CD4-positive, alpha-beta T cell treated with Interleukin-10 for 1 hour (primary cell): ENCODE data around the gene DSTN.

Experiments used
- DNase-seq: peaks from one replicate; pipeline ENCODE4 v3.0.0-alpha.2; 2020

DSTN gene

DNA sequence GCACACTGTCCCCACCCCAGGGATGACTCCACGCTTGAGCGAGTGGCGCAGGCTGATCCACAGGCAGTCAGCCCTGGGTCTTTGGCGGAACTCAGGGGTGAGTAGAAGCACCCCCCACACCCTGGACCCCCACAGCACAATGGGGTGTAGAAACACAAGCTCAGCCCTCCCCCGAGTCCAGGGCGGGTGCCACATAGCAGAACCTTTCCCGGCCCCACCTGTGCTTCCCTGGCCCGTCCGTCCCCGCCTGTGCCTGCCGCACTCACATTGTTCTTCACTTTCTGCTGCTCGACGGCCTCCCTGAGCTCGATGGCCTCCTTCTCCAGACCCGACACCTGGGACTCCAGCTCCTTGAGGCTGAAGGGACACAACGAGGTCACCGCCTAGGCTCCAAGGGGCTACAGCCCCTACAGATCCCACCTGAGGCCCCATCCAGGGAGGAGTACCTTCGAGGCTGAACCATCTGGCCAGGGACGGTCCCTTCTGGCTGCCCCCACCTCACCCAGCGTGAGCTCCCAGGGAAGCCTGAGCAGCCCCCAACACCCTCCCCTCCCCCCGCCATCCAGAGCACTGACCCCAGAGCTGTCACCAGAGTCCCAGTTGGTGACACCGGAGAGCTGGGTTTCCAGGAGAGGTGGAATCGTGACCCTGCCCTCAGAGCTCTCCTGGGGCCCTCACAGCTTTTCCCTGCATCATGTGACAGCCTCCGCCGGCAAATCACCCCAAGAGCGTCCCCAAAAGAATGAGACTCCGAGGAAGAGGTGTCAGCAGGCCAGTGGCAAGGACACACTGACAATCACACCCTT, 55.6 kb downstream of the DSTN start:
- no peak for DNase-seq

- no peak for DNase-seq
Observed at GRCh38 chr20:17626217-17627007, 56.5 kb downstream of the DSTN start.

DNA sequence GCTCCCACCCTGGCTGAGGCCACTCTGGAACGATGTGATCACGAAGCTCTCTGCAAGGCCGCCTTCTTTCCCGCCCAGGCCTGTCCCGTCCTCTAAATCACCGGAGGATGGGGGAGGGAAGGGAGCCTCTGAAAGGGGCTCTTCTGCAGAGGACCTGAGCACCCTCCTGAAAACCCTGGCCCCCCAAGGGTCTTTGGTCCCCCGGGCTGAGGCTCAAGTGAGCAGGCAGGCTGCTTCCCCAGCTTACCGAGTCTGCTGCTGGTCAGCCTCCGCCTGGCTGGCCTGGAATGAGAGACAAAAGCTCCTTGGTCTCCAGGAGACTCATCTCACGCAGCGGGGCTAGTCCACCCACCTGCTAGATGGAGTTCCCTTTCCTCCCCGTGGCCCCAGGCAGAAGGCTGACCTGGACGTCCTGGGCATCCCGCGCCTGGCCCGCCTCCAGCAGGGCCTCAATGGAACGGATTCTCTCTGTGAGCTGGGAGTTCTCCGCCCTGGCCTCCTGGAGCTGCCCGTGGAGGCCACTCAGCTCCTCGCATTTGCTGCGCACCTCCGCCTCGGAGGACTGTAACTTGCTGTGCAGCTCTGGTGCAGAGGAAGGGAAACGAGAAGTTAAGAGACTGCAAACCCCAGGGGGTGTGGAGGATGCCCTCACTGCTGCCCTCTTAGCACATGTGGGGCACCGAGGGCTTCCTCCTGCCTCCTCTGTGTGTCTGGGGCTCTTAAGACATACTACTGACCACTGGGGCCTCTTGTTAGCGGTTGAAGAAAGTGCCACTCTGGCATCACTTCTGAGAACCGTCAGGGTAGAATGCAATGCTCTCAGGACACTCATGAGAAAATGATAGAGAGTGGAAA, 57.5 kb downstream of the DSTN start:
- DNase-seq, result no peak

DNA sequence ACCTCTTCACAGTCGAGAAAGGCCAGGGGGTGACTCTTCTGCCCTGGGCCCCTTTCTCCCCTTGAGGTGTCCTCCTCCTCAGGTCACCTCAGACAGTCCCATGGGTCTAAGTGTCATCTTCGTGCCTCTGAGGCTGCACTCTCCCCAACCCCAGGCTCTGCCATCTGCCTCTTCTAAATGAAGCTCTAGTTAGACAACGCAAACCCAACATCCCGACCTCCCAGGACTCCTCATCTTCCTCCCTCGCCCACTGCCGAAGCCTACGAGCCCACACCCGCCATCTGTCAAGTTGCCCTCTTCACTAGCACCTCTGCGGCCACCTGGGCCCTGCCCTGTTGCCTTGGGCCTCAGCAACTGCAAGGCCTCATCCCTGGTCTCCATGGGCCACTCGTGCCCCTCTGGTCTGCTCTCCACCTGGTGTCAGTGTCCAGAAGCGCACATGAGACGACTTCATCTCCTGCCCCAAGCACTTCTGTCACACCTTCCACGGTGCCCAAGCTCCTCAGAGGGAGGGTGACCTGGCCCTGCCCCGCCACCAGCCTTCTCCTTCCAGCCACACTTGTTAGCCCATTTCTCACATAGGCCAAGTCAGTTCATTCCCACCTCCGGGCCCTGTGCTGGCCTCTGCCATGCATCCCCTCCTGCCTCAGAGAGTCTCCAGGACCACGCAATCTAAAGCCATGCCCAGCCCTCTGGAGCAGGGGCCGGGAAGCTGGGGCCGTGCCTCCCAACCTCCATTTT, 58.4 kb downstream of the DSTN start:
- DNase-seq, result no peak

GRCh38 chr20:17629025-17629424, 59.1 kb downstream of the DSTN start:
- no peak for DNase-seq

DNA sequence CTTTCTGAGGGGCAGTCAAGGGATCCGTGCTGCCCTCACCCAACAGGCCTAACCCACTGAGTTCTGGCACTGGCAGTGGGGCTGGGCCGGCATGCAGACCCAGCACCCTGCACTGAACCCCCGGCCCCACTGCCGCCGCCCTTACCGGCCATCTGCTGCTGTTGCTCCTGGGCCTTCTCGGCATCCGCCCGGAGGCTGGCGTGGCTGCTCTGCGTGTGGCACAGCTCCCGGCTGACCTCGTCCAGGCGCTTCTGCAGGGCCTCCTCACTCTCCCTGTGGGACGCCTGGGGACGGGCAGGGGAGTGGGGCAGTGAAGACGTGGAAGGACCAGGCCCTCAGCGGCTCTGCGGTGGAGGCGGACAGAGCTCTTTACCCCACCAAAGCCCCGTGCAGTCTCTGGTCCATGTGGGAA, 59.8 kb downstream of the DSTN start:
- no peak for DNase-seq

DNA sequence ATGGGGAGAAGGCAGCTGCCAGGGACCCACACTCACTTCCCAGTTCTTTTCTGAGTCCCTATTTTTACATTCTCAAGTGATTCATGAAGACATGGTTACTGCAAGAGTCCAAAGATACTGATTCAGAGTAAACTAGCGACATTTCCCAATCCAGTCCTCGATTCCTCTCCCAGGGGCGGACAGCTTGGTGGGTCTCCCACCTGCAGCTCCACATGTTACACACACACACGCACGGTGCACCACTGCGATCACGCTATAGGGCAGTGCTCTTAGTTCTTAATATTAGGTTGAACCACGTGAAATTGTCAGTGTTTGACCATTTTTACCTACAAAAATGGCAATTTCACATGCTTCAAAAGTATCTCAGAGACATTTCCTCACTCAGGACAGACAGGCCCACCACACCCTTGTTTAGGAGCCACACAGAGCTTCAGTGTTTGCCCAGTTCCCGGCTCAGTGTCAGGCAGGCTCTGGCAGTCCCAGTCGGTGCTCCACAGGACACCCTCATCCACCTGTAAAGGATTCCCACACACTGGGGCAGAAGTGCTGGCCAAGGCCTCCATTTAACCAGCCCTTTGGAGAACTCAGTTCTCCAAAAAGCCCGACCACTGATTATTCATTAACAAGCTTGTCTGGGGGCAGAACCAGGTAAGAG, 60.4 kb downstream of the DSTN start:
- DNase-seq, result no peak

DNA sequence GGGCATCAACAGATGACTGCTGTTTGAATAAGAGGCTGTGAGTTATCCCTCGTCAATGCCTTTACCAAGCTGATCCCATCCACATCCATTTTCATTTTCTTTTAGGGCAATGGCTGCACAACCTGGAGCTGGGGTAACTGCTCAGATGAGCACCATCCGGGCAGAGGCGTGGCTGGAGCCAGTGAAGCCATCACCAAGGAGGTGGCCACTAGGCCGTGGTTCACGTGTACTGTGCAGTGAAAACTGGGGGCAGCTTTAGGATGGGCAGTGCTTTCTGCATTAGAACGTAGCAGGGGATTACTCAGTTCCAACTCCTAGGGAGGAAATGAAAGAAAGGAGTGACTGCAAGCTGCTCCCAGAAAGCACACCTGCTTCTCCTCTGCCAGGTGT, 60.9 kb downstream of the DSTN start:
- no peak for DNase-seq

DNA sequence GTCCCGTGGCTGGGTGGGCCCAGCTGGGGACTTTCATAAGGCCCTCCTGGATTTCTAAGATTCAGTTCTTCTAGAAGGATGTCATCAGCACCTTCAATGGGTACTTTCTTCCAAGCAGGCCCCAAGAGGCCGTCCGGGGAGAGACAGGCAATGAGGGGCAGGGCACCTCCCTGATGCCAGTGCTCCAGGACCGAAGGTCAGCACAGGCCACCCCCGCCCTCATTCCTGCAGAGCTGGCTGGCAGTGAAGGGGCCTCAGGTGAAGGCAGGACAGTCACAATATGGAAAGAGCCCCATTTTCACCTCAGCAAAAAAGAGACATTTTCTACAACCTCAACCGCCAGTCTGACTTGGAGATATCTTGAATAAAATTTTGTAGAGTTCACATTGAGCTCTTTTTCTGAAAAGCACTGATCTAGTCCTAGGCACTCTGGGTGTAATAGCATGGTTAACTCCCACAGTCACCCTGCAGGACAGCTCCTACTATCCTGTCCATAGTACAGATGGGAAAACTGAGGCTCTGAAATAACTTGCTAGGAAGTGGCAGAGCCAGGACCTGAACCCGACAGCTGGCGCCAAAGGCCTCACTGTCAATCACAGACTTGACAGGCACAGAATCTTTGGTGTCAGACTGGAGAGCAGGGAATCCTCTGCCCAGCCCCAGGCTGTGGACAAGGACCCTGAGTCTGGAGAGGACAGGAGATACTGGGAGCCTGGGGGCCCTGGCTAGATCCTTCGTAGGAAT, 61.9 kb downstream of the DSTN start:
- no peak for DNase-seq

- DNase-seq, result no peak
Observed at GRCh38 chr20:17633221-17633849, 63.5 kb downstream of the DSTN start.

- DNase-seq, result no peak
Observed at GRCh38 chr20:17633850-17634500, 64.1 kb downstream of the DSTN start.

DNA sequence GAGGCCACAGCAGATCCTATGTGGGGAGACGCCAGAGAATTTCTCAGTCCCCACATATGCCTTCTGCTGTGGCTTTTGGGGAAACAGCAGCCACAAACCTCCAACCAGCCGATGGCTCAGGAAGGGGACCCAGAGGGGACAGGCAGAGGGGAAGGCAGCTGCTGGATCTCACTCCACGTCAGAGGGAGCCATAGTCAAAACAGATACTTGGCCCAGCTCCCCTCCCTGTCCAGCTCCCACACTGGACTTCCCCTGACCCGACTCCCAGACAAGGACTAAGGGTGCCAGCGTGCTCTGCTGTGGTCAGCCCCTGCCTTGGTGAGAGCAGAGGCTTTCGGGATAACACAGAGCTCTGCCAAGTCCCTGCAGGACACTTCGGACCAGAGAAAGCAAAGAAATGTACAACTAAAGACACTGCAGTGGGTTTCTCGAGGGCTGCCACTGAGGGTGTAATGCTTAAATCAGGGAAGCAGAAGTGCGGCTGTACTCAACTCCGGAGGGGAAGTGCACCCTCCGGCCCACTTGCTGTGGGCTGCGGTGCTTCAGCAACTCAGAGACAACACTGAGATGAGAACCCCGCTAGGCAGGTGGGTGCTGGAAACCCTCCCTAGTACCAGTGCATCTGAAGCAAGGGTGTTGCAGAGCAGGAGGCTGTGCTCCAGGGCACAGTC, 64.9 kb downstream of the DSTN start:
- DNase-seq, result no peak

- no peak for DNase-seq
Observed at GRCh38 chr20:17635332-17636244, 65.7 kb downstream of the DSTN start.

- no peak for DNase-seq
Observed at GRCh38 chr20:17636523-17637412, 66.9 kb downstream of the DSTN start.

DNA sequence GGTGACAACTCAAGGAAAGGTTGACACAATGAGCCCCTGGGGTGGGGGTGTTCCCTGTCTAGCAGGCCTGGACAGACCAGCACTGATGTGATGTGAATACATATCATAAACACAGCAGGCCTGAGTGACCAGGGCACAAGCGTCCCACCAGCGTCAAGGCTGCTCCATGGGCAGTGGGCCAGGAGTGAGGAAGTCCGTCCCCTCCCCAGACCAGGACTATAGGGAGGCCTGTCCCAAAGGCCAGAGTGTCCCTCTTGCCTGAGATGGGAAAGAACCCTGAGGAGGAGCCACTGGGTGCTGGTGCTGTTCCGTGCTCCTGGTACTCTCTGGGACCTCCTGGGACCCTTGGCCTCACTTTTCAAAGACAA, 67.5 kb downstream of the DSTN start:
- DNase-seq, result no peak

GRCh38 chr20:17637985-17638640, 68.2 kb downstream of the DSTN start:
- DNase-seq, result no peak

- DNase-seq, result no peak
Observed at GRCh38 chr20:17638835-17639407, 69.0 kb downstream of the DSTN start.
